Measurements from ENCODE around the gene RHOF.
"Not testable (repeated sequence)": the region's sequence is repeated elsewhere in the genome, so short reads cannot be mapped to it uniquely, and the experiment has no call there.

Gene RHOF

DNA sequence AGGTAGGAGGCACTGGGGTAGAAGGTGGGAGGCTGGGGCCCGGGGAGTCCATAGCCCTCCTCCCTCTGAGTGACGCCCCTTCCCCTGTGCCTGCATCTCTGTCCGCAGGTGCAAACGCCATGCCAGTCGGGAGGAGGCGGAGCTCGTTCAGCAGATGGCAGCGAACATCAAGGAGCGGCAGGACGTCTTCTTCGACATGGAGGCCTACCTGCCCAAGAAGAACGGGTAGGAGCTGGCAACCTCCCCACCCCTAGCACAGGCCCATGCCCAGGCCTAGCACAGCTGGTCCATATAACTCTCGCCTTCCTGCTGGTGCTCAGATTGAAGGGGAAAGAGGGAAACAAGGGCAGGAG, 45.3 kb downstream of the RHOF start:
- DNase-seq (ENCODE audit: low read depth) = no peak

DNA sequence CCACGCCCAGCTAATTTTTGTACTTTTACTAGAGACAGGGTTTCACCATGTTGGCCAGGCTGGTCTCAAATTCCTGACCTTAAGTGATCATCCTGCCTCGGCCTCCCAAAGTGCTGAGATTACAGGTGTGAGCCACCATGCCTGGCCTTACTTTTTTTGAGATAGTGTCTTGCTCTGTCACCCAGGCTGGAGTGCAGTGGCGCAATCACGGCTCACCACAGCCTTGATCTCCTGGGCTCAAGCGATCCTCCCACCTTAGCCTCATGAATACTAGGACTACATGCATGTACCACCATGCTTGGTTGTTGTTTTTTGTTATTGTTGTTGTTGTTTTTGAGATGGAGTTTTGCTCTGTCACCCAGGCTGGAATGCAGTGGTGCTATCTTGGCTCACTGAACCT, 47.9 kb downstream of the RHOF start:
- DNase-seq (ENCODE audit: low read depth) = not testable (repeated sequence)

DNA sequence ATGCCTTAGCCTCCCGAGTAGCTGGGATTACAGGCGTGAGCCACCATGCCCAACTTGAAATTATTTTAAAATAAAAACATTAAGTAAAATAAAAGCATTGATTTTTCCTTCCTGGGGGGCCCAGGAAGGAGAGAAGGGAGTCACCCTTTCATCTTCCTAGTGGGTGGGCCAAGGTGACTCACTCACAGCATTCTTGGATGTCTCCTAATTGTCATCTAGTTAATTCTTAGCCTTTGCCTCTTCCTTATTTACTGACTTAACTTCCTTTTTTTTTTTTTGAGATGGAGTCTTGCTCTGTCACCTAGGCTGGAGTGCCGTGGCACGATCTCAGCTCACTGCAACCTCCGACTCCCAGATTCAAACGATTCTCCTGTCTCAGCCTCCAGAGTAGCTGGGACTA, 51.7 kb downstream of the RHOF start:
- no peak for DNase-seq (ENCODE audit: low read depth)

DNA sequence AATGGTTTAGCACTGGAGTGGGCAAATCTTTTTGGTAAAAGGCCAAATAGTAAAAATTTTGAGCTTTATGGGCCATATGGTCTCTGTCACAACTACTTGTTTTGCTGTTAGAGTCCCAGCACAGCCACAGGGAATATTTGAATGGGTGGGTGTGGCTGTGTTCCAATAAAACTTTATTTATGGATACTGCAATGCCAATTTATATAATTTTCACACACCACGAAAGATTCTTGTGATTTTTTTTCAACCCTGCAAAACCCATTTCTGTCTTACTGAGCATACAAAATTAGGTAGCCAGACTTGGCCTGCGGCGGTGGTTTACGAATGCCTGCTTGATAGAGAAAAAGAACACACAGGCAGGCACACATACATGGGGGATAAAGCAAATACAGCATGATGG, 52.6 kb downstream of the RHOF start:
- no peak for DNase-seq (ENCODE audit: low read depth)

DNA sequence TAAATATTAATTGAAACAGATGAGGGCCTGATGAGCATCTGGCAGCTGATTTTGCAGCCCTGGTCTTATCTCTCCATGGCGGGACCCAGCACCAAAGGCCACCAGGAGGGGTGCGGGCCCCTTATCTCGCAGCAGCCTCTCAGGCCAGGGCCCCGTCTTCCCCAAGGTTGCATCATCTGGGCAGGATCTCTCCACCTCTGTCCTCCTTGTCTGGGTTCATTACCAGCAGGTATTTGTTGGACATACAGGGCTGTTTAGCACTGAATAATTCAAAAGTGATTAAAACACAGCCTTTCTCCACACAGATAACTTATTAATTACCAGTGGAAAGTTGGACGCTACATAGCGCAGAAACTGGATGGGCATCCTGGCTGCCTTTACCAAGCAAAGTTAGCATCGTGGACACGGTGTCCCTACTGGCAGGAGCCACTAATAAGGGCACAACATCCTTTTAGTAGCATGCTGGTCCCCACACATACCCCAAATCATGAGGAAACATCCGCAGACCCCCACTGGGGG, 55.1 kb downstream of the RHOF start:
- DNase-seq (ENCODE audit: low read depth) = no peak

DNA sequence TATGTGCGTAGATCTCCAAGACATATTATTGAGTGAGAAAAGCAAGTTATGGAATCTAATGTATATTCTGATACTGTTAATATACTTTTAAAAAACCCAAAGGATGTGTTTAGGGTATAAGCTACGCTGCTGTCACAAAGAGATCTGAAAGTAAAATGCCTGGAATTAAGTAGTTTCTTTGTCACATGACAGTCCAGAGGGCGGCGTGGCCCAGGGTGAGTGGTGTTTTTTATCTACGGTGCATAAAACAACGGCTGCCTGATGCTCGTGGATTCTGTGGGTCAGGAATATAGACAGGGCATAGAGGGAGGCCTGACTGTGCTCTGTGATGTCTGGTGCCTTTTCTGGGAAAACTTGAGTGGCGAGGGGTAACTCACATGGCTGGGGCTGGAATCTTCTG, 59.6 kb downstream of the RHOF start:
- DNase-seq (ENCODE audit: low read depth) = no peak

DNA sequence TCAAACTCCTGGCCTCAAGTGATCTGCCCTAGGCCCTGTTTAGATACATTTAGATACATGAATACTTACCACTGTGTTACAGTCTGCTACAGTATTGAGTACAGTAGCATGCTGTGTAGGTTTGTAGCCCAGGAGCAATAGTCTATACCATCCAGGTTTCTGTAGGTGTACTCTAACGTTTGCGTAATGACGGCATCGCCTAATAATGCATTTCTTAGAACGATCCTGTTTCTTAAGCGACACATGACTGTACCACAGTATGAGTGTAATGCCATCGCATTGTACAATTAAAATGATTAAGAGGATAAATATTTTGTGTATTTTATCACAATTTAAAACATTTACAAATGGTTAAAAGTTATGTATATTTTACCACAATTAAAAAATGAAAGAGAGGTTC, 62.0 kb downstream of the RHOF start:
- DNase-seq (ENCODE audit: low read depth) = no peak

DNA sequence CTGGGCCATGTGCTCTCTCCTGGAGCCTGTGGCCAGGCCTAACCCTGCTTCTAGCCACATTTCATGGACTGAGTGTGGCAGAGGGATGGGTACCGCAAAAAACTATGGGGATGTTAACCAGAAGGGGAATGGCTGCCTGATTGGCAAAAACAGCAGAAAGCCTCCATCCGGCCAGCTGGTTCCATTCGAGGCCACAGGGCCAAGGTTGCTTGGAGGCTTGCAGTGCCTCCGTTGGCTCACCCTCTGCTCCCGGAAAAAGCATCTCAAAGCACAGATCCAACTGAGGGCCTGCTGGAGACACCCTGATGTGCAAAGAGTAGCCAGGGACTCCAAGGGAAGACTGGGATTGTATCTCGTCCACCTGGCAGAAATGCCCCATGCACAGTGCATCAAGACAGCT, 64.5 kb downstream of the RHOF start:
- DNase-seq (ENCODE audit: low read depth) = no peak
